Hindlimb muscle (tissue), 1 donor: ENCODE measurements around the gene CDC42BPA. TPM values are rescaled to one million over a fixed set of nuclear protein-coding genes. Genes with fewer than 3 reads are reported as not detected.
A peak's percentile ranks its signal among the peaks of the same experiment; 100 is the strongest.
"Not testable (repeated sequence)": the region's sequence is repeated elsewhere in the genome, so short reads cannot be mapped to it uniquely, and the experiment has no call there.

Experiments
- DNase-seq: peaks from one replicate; pipeline ENCODE4 v3.0.0-alpha.2; 2013
- polyA plus RNA-seq: library from polyadenylated mRNA; unstranded; fragments of 120-200 nt; gene quantifications from one replicate; pipeline ENCODE4 v1.2.1, GENCODE V29; 2013; ENCODE audit not compliant: insufficient read length

Gene CDC42BPA
- polyA plus RNA-seq, 1 donor, result 28.8 TPM

DNA sequence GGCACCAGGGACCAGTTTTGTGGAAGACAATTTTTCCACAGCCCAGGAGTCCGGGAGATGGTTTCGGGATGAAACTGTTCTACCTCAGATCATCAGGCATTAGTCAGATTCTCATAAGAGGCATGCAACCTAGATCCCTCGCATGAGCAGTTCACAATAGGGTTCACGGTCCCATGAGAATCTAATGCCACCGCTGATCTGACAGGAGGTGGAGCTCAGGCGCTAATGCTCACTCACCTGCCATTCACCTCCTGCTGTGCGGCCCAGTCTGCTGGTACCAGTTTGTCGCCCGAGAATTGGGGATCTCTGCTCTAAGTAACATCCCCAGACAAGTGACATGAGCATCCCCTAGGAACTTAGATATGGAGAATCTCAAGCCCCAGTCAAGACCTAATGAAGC, 197.5 kb downstream of the CDC42BPA start:
- DNase-seq, result no peak

DNA sequence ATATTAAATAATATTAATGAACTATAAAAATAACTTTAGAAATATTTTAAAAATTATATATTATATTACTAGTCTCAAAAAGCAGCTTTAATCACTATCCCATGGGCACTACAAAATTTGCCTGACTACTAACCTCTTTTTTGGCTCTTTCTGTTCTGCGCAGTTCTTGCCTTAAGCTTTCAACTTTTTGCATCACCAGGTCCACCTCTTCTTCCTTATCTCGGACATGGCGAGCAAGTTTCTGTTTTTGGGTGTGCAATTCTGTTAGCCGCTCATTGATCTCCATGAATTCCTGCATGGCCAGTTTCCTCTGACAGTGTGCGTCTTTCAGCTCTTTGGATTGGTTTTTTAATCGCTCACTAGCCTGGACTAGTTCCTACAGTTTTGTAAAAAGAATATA, 205.8 kb downstream of the CDC42BPA start:
- DNase-seq, result no peak

DNA sequence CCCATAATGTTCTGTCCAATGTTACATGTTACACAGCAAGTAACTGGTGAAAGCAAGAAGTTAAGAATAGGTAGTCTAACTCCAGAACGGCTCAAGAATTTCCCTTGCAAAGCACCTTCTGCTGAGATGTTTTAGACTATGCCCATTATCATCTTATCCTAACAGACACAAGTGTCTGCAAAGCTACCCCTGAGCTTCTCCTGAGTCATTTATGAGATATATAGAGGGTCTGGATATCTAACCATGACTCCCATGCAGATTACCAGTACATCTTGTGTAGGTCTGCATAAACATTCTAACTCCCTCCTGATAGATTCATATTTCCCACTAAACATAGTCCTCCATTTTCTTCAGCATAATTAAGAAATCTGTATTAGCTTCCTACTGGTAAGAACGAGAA, 206.5 kb downstream of the CDC42BPA start:
- no peak for DNase-seq

DNA sequence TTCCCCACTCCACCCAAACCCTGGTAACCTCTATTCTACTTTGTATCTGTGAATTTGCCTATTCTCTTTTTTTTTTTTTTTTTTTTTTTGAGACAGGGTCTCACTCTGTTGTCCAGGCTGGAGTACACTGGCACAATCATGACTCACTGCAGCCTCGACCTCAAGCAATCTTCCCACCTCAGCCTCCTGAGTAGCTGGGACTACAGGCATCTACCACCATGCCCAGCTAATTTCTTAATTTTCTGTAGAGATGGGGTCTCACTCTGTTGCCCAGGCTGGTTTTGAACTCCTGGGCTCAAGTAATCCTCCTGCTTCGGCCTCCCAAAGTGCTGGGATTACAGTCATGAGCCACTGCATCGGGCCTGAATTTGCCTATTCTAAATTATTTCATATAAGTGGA, 213.0 kb downstream of the CDC42BPA start:
- not testable (repeated sequence) for DNase-seq

DNA sequence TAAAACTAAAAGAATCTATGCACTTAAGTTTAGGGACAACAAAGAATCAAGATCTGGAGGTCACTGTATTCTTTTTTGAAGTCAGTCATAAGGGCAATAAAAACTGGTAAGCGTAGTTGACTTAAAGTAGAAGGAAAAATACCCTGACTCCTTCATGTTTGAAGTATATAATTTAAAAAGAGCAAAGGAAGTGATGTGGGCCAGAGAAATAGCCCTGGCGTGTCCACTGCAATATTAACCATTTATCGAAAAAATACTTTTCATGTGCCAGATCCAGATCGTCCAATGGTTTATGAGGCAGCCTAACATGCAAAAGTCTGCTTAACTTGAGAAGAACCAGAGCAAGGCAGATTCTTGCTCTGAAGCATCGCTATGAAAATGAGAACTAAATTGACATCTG, 216.2 kb downstream of the CDC42BPA start:
- no peak for DNase-seq

DNA sequence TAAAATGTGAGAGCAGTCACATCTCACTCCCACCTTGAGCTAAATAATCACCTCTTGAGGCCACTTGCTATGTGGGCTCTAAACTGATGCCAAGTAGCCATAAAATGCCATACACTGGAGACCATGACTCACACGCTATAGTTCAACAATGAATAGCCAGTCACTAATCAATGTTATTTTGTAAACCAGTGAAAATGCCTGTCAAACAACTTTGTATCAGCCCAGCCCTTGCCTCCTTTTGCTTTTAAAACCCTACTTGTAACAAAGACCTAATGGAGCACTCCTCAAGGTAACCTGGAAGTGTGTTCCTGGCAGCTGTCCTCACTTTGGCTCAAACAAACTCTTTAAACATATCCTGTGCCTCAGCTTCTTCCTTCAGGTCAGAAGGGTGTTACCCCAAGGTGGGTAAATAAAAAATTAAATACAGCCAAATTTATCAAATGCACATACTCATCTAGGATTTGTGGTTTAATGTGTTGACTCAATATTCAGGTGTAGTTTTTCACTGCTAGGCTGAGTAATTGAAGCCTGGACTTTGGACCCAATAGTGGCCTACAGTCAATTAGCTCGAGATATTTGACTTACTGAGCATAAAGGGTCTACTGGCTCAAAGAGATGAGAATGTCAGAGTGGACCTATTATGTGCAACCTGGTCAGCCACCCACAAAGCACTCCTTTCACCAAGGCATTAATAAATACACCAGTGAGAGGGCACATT, 223.9 kb downstream of the CDC42BPA start:
- no peak for DNase-seq

DNA sequence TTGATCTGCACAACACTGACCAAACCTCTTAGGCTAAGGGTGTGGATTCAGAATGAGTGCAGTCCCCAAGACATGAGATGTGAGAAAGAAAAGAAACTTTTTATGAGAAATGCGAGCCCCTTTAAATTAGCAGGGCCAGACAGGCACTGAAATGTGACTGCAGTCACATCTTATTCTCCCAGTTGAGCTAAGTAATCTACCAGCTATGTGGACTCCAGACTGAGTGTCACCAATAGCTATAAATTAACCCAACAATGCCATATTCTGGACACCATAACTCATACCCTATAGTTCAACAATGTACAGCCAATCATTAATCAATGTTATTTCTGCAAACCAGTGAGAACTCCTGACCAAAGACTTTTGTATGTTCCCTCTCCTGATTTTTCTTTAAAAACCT, 225.0 kb downstream of the CDC42BPA start:
- DNase-seq, result no peak

DNA sequence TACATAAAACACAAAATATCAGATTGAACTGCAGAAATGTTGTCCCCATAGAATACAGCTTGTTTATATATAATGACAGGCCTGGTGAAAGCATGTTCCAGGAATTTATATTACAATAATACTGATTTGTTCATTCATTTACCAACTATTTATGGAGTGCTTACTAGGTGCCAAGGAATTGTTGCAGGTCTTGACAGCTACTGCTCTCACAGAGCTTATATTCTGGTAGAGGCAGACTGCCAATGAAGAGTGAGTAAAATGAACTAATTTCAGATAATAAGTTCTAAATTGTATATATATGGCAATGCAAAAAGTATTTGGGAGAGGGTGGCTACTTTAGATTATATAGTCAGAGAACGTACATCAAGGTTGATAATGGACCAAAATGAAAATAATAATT, 226.2 kb downstream of the CDC42BPA start:
- no peak for DNase-seq

DNA sequence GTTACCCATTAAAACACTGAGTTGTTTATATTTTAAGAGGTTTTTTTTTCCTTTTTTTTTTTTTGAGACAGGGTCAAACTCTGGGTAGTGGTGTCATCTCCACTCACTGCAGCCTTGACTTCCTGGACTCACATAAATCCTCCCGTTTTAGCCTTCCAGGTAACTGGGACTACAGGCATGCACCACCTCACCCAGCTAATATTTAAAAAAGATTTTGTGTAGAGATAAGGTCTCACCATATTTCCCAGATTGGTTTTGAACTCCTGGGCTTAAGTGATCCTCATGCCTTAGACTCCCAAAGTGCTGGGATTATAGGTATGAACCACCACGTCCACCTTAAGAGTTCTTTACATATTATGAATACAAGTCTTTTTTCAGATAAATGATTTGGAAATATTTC, 231.7 kb downstream of the CDC42BPA start:
- no peak for DNase-seq

DNA sequence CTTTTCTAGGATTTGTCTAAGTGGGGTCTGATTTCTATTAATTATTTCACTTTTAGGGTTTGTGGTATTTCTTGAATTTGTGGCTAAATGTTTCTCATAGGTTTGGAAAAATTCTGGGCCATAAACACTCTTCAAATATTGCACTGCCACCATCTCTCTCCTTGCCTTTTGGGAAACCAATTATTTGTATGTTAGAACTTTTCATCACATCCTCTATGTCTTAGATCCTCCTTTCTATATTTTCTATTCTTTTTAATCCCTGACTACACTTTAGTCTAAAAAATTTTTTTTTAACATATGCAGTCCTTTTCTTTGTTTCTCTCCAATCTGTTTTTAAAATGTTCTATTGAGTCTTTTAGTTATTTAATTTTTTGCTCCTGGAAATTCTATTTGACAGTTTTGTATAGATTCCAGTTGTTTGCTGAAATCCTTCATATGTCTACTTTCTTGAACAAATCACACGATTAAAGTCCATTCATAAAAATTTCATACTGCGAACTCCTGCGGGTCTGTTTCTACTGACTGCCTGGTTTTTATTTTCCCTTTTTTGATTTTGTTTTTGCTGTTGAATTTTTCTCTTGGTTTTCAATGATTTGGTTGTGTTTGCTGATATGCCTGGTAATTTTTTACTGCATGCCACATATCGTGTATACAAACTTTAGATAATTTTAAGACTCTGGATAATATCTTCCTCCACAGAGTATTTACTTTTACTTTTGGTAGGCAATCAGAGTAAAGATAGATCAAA, 235.1 kb downstream of the CDC42BPA start:
- no peak for DNase-seq

DNA sequence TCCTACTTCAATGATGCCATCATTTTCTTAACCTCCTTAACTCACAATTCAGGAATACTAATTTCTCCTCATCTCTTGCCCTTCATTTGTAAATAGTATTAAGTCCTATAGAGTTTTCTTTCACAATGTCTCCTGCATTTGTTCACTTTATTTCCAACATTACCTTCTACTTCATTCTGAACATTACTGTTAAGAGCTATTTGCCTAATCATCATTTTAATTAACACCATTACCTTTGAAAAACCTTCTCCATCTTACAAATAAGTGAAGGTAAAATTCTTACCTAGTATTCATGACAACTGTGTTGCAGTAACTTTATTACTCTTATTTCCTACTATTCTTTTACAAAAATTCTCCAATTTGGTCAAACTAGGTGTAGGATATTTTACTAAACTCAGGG, 240.5 kb downstream of the CDC42BPA start:
- DNase-seq, result no peak

DNA sequence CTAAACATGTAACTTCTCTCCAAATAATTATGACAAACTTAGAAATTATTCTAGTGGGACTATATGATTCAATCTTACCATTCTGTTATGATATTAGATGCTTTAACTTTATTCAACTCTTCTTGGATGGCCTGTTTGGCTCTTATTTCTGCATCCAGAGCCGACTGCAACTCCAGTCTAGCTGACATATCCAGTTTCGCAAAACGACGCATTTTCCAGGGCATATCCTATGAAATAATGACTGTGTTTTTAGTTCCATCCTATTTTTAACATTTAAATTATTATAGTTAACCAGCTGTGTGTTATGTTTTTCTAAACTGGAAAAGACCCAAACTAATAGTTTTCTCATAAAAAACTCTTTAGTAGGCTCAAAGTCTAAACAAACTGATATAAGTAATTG, 244.5 kb downstream of the CDC42BPA start:
- DNase-seq, result peak; percentile 51

DNA sequence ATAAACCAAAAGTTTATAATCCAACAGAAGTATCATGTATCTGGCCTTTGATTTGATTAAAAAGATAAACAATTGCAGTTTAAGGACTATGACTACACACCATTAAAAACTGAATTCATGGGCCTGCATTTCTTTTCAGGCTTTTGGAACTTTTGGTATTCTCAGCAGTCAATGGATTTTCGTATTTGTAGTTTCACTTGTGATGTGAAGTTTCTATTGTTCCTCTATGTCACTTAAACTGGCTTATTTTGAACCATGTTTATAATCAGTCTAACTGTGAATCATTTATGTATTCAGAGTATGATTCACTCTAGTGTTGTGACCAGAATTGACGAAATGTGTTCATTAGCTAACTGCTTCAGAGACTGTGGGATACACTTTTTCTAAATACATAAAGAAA, 245.3 kb downstream of the CDC42BPA start:
- no peak for DNase-seq

DNA sequence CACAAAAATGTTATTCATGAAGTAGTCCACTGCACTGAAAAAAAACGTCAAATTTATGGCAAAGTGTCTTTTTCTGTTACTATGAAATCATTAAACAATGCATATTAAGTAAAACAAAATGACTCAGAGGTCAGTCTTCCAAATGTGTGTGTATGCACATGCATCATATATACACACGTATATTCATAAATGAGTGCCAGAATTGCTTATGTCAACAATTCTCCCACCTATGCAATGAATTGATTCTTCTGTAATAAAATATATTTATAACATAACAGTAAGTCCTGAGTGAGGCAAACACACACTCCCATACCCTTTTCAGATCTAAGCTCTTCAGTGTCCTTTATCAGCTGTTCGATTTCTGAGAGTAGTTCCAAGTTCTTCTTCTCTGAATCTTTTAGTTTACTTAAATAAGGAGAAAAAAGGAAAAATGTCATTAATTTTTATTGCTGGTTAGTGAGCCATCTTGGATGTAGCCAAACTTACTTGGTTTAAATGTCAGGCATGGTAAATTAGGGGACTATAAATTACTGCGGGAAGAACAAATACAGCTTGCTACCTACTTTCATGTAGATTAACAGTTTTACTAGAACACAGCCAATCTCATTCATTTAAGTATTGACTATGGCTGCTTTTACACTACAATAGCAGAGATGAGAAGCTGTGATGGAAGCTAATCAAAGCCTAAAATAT, 246.3 kb downstream of the CDC42BPA start:
- DNase-seq, result no peak

DNA sequence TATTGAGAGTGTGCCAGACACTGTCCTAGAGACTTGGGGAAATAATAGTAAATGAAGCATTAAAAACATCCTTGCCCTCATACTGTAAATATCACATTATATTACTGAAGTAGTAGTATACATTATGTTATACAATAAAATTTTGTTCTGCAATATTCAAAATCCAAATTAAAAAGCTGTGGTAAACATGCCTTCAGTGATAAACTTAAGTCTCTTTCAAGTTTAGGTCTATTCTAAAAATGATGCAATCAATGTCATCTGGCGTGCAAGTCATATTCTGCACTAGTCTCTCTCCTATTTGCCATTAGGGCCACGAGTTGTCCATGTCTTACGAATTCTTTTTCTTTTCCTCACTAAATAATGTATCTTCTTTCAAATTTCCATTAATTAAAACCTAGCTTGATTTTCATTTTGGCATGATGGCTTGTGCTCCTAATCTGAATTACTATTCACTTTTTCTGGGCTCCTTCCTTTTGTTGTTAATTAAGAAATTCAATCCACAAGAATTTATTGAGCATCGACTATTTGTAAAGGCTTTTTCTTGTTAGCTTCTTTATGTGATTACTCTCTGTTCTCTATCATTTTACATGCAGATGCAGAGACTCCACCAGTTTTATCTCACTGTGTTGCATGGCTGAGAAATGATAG, 247.5 kb downstream of the CDC42BPA start:
- DNase-seq, result no peak

DNA sequence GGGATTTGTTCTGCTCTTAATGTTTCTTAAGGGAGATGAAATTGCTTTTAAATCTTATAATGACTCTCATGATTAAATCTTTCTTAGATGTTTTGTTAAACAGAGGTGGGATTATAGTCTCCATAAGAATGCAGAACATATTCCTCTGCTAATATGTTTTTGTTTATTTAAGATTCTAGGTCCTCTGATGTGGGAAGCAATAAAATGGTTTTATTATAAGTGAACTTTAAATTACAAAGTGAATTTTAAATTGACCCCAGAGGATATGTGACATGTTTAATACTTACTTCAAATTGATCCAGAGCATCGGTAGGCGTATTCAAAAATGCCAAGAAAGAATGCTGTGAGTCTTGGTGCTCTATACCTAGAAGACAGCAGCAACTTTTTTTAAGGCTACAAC, 248.8 kb downstream of the CDC42BPA start:
- DNase-seq, result no peak

DNA sequence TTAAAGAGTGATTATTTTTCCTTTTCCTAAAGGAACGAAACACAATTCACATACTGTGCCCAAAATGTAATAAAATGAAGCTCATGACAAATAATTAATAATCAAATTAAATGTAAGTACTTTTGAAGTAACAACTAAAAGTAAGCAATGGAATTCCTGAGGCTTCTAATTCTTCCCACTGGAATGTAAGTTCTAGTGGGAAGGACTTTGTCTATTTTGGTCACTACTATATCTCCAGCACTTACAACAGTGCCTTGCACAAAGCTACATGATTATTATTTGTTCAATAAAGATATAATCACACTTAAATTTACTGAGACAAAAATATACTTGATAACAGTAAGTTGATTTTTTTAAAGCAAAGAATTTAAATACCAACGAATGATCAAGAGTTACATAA, 249.4 kb downstream of the CDC42BPA start:
- DNase-seq, result no peak

DNA sequence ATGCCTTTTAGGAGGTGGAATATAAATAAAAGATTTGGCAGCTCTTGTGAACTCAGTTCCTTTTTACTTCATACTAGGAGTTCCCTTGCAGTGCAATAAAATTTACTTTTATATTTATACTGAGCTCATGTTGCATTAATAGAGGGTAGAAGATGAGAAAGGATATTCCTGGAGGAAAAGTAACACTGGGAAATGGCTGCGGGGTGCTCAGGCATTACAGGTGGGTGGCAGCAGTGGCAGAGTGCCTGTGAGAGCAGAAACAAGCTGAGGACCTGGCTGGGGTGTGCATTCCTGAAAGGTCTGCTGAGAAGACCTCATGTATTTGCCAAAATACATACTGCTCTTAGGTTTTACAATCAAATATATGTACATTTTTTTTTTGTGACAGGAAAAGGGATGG, 251.3 kb downstream of the CDC42BPA start:
- DNase-seq, result no peak

DNA sequence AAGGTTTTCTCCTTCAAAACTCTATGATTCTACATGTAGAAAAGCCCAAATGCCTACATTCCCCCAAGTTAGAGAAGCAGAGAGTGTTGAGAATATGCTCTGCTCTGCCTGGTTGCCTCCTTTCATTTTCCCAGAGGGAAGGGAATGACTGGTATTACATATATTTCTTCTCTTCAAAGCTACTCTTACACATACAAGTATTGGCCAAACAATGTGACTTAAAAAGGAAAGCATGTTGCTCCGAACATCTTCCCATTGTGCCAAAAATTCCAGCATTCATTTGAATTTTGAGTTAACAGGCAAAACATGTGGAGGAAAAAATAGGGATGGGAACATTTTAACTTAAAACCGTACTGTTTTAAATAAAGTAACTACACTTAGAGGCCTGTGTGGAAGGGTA, 253.0 kb downstream of the CDC42BPA start:
- peak; percentile 43 for DNase-seq

DNA sequence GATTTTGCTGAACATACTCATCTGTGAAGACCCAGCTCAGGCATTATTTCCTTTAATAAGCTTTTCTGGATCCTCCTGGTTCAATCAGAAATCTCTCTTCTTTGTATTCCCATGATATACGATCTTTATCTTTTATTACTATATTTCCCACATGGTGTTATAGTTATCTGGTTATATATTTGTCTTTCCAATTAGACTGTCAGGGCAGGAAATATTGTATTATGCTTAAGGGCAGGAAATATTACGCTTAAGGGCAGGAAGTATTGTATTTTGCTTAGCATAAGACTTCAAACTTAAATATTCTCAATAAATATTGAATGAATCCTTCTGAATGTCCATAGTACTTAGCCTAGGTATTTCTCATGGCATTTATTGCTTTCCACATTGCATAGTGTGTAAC, 256.0 kb downstream of the CDC42BPA start:
- no peak for DNase-seq

DNA sequence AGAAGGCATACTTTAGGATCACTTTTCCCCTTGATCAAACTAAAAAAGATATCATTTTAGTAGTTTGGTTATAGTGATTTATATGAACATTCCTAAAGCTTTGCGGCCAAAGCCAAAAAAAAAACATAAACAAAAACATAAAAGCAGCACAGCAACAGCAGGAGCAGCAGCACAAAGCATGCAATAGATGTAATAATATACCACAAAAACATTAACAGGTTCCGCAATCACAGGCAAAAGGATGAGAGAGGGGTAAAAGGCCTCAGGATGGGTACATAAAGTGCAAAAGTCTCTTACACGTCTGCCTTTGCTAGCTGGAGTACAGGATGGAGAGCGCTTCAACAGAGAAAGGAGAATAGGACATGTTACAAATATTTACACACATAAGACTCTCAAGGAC, 259.2 kb downstream of the CDC42BPA start:
- DNase-seq, result no peak

DNA sequence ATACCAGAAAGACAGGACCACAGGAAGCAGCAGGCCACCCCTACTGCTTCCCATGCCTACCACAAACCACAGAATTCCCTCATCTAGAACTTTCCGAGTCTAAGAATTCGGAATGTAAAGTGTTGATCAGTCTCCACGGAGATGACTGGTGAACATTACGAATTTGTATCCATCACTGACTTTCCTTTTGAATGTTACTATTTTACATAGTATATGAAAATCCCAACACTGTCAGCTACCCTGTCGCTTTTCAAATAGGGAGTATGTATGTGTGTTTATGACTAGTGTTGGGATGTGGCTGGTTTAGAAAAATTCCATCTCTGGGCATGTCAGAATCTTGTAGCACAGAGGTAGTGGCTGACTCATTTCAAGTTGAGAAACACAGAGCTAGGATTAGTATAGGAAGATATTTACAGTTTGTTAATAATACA, 260.0 kb downstream of the CDC42BPA start:
- DNase-seq, result no peak

DNA sequence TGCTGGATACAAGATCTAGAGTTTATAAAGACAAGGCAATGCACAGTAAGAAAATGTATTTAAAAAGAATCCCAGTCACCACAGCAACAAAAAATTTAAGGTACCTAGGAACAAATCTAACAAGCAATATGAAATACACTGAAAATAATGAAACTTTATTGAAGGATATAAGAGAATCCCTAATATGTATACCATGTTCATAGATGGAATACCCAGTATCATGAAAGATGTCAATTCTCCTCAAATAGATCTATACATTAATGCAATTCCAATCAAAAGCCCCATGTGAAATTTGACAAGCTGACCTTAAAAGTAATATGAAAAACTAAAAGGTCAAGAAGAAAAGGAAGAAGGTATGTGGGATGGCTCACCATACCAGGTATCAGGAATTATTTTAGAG, 269.0 kb downstream of the CDC42BPA start:
- DNase-seq, result no peak
